Thymus (tissue), 11 donors: Measurements from ENCODE around the gene ADAMTS6. TPM values are rescaled to one million over a fixed set of nuclear protein-coding genes. Genes with fewer than 3 reads are reported as not detected.

Experiments
- DNase-seq, 9 donors: peaks; one replicate each; pipeline ENCODE4 v3.0.0-alpha.2; 2013; ENCODE audit warnings: low spot score in 9 of 9, low read depth in 6 of 9, missing footprints in 1 of 9
- H3K27ac ChIP-seq, 2 donors: one replicate each; pipeline ENCODE4 v1.5.1; 2013; ENCODE audit warnings: control low read depth in 1 of 2, low read depth in 1 of 2, low read length in 1 of 2, mild to moderate bottlenecking in 1 of 2, moderate library complexity in 1 of 2
- H3K27me3 ChIP-seq, 2 donors: one replicate each; pipeline ENCODE4 v1.5.1; 2013; ENCODE audit warnings: low read length in 1 of 2; ENCODE audit not compliant: control insufficient read depth in 2 of 2, insufficient read depth in 1 of 2
- H3K36me3 ChIP-seq, 2 donors: one replicate each; pipeline ENCODE4 v1.5.1; 2013; ENCODE audit warnings: low read length in 1 of 2, mild to moderate bottlenecking in 1 of 2, moderate library complexity in 1 of 2; ENCODE audit not compliant: control insufficient read depth in 2 of 2, insufficient read depth in 2 of 2
- H3K4me1 ChIP-seq, 2 donors: one replicate each; pipeline ENCODE4 v1.5.1; 2013; ENCODE audit warnings: low read length in 2 of 2; ENCODE audit not compliant: control insufficient read depth in 2 of 2, insufficient read depth in 2 of 2
- H3K4me3 ChIP-seq, 2 donors: one replicate each; pipeline ENCODE4 v1.5.1; 2013; ENCODE audit warnings: low read length in 2 of 2, control low read depth in 1 of 2, mild to moderate bottlenecking in 1 of 2
- H3K9me3 ChIP-seq, 2 donors: one replicate each; pipeline ENCODE4 v1.5.1; 2013; ENCODE audit warnings: low read length in 1 of 2, mild to moderate bottlenecking in 1 of 2; ENCODE audit not compliant: control insufficient read depth in 2 of 2, insufficient read depth in 1 of 2
- WGBS: extraction: QIAGEN DNeasy Blood & Tissue Kit; methylation state at CpG from one replicate; pipeline ENCODE4 v1.1.7; 2013; 5-methylcytosine and 5-hydroxymethylcytosine counted together
- polyA plus RNA-seq: library from polyadenylated mRNA; stranded (reverse); fragments of 200-250 nt; gene quantifications from one replicate; pipeline ENCODE4 v1.2.3, GENCODE V29; 2013
- total RNA-seq: library from RNA; stranded (reverse); fragments of 120-200 nt; gene quantifications from one replicate; pipeline ENCODE4 v1.2.4, GENCODE V29; 2013
- donor health status: healthy.

Gene ADAMTS6
- total and polyA plus RNA-seq, 2 donors: 1.2 to 11.5 TPM

DNA sequence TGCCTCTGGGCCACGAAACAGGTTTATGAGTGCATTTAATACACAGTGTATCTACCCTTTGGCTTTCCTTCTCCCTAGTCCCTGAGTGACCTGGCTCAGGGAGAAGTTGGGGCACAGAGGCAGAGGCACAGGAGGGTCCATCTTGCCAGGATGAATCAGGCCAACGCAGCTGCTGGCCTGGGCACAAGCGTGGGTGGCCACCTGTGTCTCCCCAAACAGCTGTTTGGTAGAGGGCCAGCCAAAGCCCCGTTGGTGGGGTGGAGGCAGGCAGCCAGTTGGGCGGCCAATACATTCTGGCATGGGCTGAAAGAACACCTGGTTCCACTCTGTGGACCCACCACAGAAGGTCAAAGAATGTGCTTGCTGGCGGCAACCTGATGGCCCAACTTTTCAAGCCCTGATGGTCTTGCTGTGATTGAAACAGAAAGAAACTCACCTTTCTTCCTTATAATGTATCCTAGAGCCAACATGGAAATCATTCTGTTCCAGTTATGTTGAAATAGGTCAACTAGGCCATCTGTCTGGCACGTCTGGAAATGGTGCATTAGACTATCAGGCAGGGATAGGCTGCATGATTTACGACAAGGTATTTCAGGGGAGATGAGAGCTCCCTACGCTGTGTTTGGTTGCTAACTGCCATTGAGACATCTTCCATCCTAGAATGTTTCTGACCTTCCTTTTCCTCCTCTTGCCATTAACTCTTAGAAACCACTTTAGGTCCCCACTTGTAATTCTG lies 337.4 kb downstream of the ADAMTS6 start:
- no peak for DNase-seq
- Histone ChIP-seq H3K36me3 (no peaks in the 10 kb centered on the region), H3K9me3 (no peaks in the 10 kb centered on the region), H3K27ac (no peak overlapping the region), H3K4me3 (no peak overlapping the region), H3K4me1 (no peaks in the 10 kb centered on the region), H3K27me3 (no peaks in the 10 kb centered on the region)
- WGBS: 95% methylated on average over 9 of the region's 9 CpGs

DNA sequence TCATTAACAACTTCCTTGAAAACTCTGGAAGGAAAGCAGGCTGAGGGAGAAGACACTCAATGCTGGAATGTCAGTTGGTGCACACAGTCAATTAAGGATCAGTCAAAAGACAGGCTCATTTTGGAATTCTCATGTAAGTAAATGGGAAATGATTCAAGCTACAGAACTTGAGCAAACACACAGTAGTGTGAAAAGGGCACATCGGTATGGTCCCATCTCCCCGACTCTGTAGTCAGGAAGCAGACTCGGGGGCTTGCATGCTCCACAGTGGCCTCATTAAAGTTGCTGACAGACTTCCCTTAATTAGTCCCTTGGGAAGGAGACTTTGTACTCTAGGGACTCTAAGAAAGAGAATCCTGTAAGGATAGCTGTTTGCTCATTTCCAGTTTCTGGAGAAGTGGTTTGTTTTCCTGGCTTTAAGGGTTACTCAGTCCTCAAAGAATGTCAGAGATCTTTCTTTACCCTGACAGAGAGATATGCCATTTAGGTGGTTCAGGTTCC lies 339.2 kb downstream of the ADAMTS6 start:
- Histone ChIP-seq H3K4me3 (no peak overlapping the region), H3K9me3 (no peaks in the 10 kb centered on the region), H3K27me3 (no peaks in the 10 kb centered on the region), H3K27ac (no peak overlapping the region), H3K36me3 (no peaks in the 10 kb centered on the region), H3K4me1 (no peaks in the 10 kb centered on the region)
- DNase-seq: no peak
- WGBS: 40% methylated on average over 3 of the region's 3 CpGs

DNA sequence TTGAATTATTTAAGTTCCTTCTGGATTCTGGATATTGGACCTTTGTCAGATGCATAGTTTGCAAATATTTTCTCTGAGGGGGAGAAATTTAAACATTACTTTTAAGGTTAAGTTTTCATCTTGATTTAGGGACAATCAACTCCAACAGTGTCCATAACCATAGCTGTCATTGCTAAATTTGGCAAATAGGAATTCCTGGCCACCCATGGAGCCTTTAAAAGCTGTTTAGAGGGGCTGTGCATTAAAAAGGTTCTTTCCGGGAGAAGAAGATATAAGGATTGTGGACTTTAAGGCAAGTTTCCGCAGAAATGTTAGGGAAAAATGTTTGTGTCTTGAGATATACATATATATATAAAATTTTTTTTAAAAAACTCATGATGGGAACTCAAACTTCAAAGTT lies 339.7 kb downstream of the ADAMTS6 start:
- no peak overlapping the region for H3K27ac ChIP-seq
- H3K4me1 ChIP-seq: no peaks in the 10 kb centered on the region
- no peaks in the 10 kb centered on the region for H3K36me3 ChIP-seq
- H3K4me3 ChIP-seq: no peak overlapping the region
- H3K27me3 ChIP-seq: no peaks in the 10 kb centered on the region
- 91% methylated on average over 2 of the region's 2 CpGs for WGBS
- DNase-seq: no peak
- H3K9me3 ChIP-seq: no peaks in the 10 kb centered on the region

DNA sequence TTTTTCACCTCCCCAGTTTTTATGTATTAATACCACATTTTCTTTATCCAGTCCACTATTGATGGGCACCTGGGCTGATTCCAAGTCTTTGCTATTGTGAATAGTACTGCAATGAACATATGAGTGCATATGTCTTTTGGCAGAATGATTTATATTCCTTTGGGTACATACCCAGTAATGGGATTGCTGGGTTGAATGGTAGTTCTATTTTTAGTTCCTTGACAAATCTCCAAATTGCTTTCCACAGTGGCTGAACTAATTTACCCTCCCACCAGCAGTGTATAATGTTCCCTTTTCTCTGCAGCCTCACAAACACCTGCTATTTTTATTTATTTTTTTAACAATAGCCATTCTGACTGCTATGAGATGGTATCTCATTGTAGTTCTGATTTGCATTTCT lies 340.2 kb downstream of the ADAMTS6 start:
- Histone ChIP-seq H3K4me1 (no peaks in the 10 kb centered on the region), H3K4me3 (no peak overlapping the region), H3K27me3 (no peaks in the 10 kb centered on the region), H3K27ac (no peak overlapping the region), H3K9me3 (no peaks in the 10 kb centered on the region), H3K36me3 (no peaks in the 10 kb centered on the region)
- no peak for DNase-seq

DNA sequence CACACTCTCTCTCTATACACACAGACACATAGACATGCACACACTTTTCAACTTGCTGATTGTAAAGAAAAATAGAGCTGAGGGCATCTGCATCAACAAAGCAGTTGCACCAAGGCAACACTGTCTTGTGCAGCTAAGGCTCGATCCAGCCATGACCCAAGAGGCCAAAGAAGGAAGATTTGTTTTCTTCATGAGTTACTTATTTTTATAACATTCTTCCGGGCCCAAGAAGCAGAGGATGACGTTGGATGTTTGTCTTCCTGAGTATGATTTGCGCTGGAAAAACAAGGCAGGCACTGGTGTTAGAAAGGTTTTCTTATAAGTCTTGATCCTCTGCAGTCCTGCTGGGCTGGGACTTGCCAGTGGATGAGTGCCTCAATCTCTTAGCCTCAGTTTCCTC lies 344.1 kb downstream of the ADAMTS6 start:
- Histone ChIP-seq H3K27ac (no peak overlapping the region), H3K27me3 (no peaks in the 10 kb centered on the region), H3K36me3 (no peaks in the 10 kb centered on the region), H3K4me1 (no peaks in the 10 kb centered on the region), H3K9me3 (no peaks in the 10 kb centered on the region), H3K4me3 (no peak overlapping the region)
- WGBS: 71% methylated on average over 4 of the region's 4 CpGs
- no peak for DNase-seq

DNA sequence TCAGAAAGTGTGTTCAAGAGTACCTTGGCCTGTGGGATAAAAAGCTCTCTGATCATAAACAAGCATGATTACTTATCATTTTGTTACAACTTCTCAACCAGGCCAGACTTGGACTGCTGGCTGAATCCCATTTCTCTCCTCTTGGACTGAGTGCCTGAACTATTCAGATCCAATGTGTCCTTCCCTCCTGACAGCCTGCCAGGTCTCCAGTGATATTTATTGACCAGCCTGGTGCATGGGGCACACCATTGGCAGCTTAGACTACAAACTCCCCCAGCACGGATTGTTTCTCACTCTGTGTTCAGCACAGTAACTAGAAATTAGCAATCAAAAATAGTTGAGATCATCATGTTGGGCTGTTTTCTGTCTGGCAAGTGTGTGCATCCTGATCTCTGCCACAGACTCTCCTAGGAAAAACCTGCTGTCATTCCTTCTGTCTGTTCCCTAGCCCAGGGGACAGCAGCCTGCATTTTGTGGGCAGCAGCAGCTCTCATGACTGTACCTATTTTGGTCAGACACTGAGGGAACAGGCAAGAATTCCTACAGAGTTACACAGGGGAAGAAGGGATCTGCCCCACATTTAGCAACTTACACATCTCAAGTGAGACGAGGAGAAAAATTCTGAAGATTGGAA lies 348.1 kb downstream of the ADAMTS6 start:
- Histone ChIP-seq H3K27me3 (no peaks in the 10 kb centered on the region), H3K36me3 (no peaks in the 10 kb centered on the region), H3K9me3 (no peaks in the 10 kb centered on the region), H3K27ac (no peak overlapping the region), H3K4me3 (no peak overlapping the region), H3K4me1 (no peaks in the 10 kb centered on the region)
- no peak for DNase-seq
- 97% methylated on average over 2 of the region's 2 CpGs for WGBS

DNA sequence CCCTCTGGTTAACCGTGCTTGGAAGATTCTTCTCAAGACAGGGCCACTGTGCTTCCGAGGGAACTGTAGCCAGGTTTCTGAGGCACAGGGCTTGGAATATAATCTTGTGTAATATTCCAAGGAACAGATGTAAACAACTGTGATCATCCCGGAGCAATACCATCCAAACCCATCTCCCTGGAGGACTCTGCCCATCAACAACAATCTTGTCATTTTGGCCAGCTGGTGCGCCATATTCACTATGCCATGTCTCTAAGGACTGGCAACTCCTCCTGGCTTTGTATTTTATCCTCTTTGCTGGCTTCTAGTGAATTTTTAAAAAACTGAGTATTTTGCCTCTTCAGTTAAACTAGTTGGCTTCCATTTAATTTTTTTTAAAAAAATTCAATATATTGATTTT lies 349.3 kb downstream of the ADAMTS6 start:
- no peaks in the 10 kb centered on the region for H3K9me3 ChIP-seq
- H3K27me3 ChIP-seq: no peaks in the 10 kb centered on the region
- no peak overlapping the region for H3K27ac ChIP-seq
- DNase-seq: no peak
- no peaks in the 10 kb centered on the region for H3K4me1 ChIP-seq
- no peak overlapping the region for H3K4me3 ChIP-seq
- over 99% methylated on average over 4 of the region's 4 CpGs for WGBS
- H3K36me3 ChIP-seq: no peaks in the 10 kb centered on the region

DNA sequence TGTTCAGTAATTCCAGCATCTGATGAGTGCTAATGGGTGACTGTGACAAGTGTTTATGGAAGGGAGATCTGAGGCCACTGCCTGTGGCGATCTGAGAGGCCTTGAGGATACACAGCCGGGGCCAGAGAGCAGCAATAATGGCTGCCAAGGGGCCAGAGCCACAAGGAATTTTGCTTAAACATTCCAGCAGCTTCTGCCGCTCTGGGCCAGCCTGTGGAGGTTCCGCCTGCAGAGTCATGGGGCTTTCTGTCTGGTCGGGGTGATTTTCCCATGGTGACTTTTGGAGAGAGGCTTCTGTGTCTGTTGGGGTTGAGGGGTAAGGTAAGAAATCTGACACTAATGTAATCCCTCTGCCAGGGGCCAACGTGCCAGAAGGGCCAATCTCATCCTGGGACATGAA lies 353.5 kb downstream of the ADAMTS6 start:
- no peak for DNase-seq
- Histone ChIP-seq H3K27ac (no peak overlapping the region), H3K27me3 (no peaks in the 10 kb centered on the region), H3K4me3 (no peak overlapping the region), H3K4me1 (no peaks in the 10 kb centered on the region), H3K9me3 (no peaks in the 10 kb centered on the region), H3K36me3 (no peaks in the 10 kb centered on the region)
- WGBS: 83% methylated on average over 6 of the region's 6 CpGs

DNA sequence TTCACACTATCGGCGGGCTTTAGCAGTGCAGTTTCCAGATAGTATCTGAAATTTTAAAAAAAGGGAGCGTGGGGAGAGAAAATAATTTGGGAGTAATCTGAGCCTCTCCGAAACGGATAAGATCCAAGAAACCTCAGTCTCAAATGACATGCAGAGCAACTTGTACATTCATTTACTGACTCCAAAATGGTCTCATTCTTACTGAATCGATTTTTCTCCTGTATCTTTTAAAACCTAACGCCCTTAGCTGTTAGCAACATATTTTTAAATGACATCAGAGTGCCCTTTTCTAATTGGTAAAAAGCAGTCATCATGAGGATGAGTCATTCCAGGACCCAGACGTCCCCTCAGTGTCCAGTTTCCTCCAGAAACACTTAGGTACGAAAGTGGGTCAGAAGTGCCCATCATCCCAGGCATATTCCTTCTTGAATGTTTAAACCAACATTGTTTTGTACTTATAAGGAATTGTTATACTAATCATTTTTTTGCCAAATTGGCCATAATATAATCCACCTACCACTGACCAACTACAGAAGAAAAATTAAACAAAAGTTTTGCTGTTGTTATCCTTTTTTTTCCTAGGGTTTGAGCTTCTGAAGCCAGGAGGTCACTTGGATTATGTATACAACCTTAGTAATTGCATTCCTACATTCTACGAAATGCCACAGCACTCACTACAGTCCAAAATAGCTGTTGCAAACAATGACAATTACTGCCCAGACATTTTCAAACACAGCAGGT lies 354.4 kb downstream of the ADAMTS6 start:
- Histone ChIP-seq H3K9me3 (no peaks in the 10 kb centered on the region), H3K27ac (no peak overlapping the region), H3K27me3 (no peaks in the 10 kb centered on the region), H3K36me3 (no peaks in the 10 kb centered on the region), H3K4me1 (no peaks in the 10 kb centered on the region), H3K4me3 (no peak overlapping the region)
- DNase-seq: no peak
- WGBS: 93% methylated on average over 10 of the region's 10 CpGs
